CD4-positive, alpha-beta T cell (primary cell): ENCODE results near the gene METTL25B. TPM values are rescaled to one million over a fixed set of nuclear protein-coding genes. Genes with fewer than 3 reads are reported as not detected.

ENCODE experiments used
- ATAC-seq: fragments of 200-7000 bp; cut with Tn5 transposase; one replicate; pipeline ENCODE4 v1.10.0; 2022; ENCODE audit warnings: mild to moderate bottlenecking; ENCODE audit not compliant: poor library complexity
- CTCF ChIA-PET: fragments of 350-600 bp; sonication (Branson Sonifier 250); formaldehyde crosslinking; loops from one replicate; lab custom pipeline; 2021; ENCODE audit warnings: antibody characterized with exemption, inconsistent platforms; lab: Charles Lee
- POLR2A ChIA-PET: fragments of 350-600 bp; sonication (Branson Sonifier 250); formaldehyde crosslinking; loops from one replicate; lab custom pipeline; 2021; ENCODE audit warnings: antibody characterized with exemption, inconsistent platforms; lab: Charles Lee
- DNase-seq, 14 experiments: peaks; one replicate each; pipeline ENCODE4 v3.0.0-alpha.2; 2013 to 2020; ENCODE audit warnings: mixed read lengths in 2 of 14
- H3K27ac ChIP-seq, 2 donors: one replicate each; pipeline versions ENCODE4 v1.5.1 to v1.7.0; 2013; ENCODE audit warnings: low read length in 2 of 2, low read depth in 1 of 2, mild to moderate bottlenecking in 1 of 2
- H3K27me3 ChIP-seq, 2 experiments: 1 replicate in 1 of 2; 2 replicates in 1 of 2; pipeline versions ENCODE4 v1.6.1 to v1.7.0; 2013; ENCODE audit warnings: low read length in 2 of 2, control low read depth in 1 of 2, mild to moderate bottlenecking in 1 of 2, moderate library complexity in 1 of 2; ENCODE audit not compliant: insufficient read depth in 2 of 2, control insufficient read depth in 1 of 2
- H3K36me3 ChIP-seq: one replicate; pipeline ENCODE4 v1.6.1; 2013; ENCODE audit warnings: low read length, control low read depth; ENCODE audit not compliant: insufficient read depth
- H3K4me1 ChIP-seq: one replicate; pipeline ENCODE4 v1.6.1; 2013; ENCODE audit warnings: low read length, control low read depth; ENCODE audit not compliant: insufficient read depth
- H3K4me3 ChIP-seq: one replicate; pipeline ENCODE4 v1.5.1; 2013; ENCODE audit warnings: mild to moderate bottlenecking, low read length, moderate library complexity
- H3K9me3 ChIP-seq, 2 experiments: 1 replicate in 1 of 2; 2 replicates in 1 of 2; pipeline versions ENCODE4 v1.6.1 to v1.7.0; 2013; ENCODE audit warnings: low read length in 2 of 2, mild to moderate bottlenecking in 2 of 2, control low read depth in 1 of 2, moderate library complexity in 1 of 2; ENCODE audit not compliant: control insufficient read depth in 1 of 2, insufficient read depth in 1 of 2
- H3K27ac Mint-ChIP-seq: one replicate; pipeline ENCODE4 v1.8.0; 2020; ENCODE audit warnings: mixed read lengths
- H3K27me3 Mint-ChIP-seq: one replicate; pipeline ENCODE4 v1.8.0; 2021; ENCODE audit warnings: mixed read lengths
- H3K36me3 Mint-ChIP-seq: one replicate; pipeline ENCODE4 v1.8.0; 2021; ENCODE audit warnings: low read depth, mixed read lengths
- H3K4me1 Mint-ChIP-seq: one replicate; pipeline ENCODE4 v1.8.0; 2021; ENCODE audit warnings: low read depth, mixed read lengths
- H3K4me3 Mint-ChIP-seq: one replicate; pipeline ENCODE4 v1.8.0; 2020; ENCODE audit warnings: mild to moderate bottlenecking, mixed read lengths
- H3K9me3 Mint-ChIP-seq: one replicate; pipeline ENCODE4 v1.8.0; 2020; ENCODE audit warnings: mixed read lengths
- intact Hi-C, 2 experiments: fragments of 100-400 bp; cut with DNase I in 1 of 2; cut with micrococcal nuclease in 1 of 2; formaldehyde crosslinking; loops; one replicate each; pipeline versions ENCODE4 v1.15.1 to v1.9.0; 2023 to 2025; cut with DNase I, micrococcal nuclease
- total RNA-seq, 174 experiments: library from RNA in 2 of 174; stranded (reverse) in 2 of 174; gene quantifications; one replicate each; pipeline ENCODE4 v1.2.3 and lab custom pipeline; 2021 to 2026
- TF ChIP-seq, protein P1 (sequence below): fragments of 200-600 bp; IDR thresholded peaks from one replicate; pipeline ENCODE4 v1.8.0; 2022; ENCODE audit warnings: antibody characterized with exemption, mild to moderate bottlenecking

The METTL25B gene
- total RNA-seq, 2 experiments from 2014 or later: 10.6 to 12.0 TPM

DNA sequence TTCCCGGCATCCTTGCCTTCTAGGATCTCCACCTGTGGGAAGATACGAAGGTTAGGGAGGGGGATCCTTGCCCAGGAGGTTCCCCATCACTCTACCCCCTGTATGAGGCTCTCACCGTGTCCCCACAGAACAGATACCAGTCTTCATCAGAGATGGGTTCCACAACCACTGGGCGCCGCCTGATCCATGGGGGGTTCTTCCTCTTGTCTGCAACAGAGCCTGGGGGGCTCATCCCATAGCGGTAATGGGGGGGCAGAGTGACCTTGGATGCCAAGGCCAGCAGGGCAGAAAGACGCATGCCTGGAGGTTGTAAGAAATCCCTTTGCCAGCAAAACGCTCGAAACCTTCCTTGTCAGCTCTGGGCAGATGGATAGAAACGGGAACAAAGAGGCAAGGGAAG, 10.1 kb downstream of the METTL25B start:
- CTCF ChIA-PET: interaction anchor here (0.5 to 6.3 kb wide), 3 partner anchors 11 to 25 kb away, joined by 3 to 62 read pairs (median 3); partner anchors contain the start of genes ISG20L2 and METTL25B
- intact Hi-C loops: no loop called here
- Mint-ChIP-seq H3K36me3 (peaks cover 53% of the 10 kb centered on the region), H3K9me3 (peaks cover 2% of the 10 kb centered on the region), H3K4me3 (no peak overlapping the region), H3K4me1 (peaks cover 30% of the 10 kb centered on the region), H3K27me3 (no peaks in the 10 kb centered on the region), H3K27ac (peak overlapping the region; percentile 62)
- no peak for DNase-seq
- TF ChIP-seq, protein P1, sequence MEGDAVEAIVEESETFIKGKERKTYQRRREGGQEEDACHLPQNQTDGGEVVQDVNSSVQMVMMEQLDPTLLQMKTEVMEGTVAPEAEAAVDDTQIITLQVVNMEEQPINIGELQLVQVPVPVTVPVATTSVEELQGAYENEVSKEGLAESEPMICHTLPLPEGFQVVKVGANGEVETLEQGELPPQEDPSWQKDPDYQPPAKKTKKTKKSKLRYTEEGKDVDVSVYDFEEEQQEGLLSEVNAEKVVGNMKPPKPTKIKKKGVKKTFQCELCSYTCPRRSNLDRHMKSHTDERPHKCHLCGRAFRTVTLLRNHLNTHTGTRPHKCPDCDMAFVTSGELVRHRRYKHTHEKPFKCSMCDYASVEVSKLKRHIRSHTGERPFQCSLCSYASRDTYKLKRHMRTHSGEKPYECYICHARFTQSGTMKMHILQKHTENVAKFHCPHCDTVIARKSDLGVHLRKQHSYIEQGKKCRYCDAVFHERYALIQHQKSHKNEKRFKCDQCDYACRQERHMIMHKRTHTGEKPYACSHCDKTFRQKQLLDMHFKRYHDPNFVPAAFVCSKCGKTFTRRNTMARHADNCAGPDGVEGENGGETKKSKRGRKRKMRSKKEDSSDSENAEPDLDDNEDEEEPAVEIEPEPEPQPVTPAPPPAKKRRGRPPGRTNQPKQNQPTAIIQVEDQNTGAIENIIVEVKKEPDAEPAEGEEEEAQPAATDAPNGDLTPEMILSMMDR: no peak
- POLR2A ChIA-PET: interaction anchor here (0.9 to 1.1 kb wide), 2 partner anchors 12 to 30 kb away, joined by 3 read pairs; no protein-coding TSS in a partner anchor
- Histone ChIP-seq H3K4me1 (peaks cover 20% of the 10 kb centered on the region), H3K27me3 (no peaks in the 10 kb centered on the region), H3K27ac (no peak overlapping the region), H3K9me3 (no peaks in the 10 kb centered on the region), H3K36me3 (peaks cover 44% of the 10 kb centered on the region), H3K4me3 (no peak overlapping the region)
- no peak for ATAC-seq

DNA sequence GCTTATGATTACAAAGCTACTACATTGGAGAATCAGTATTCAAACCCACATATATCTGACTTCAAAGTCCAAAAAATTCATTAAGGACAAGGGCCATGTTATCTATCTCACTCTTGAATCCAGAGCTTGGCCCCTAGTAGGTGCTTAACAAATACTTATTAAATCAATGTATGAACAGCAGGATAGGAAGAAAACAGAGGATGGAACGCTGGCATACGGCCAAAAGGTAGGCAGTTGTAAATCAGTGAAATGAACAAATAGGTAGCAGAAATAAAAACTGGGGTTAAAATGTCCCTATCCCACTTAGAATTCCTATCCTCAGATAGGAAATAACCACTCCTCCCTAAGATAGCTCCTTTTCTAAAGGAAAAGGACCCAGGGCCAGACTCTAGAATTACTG, 10.6 kb downstream of the METTL25B start:
- Histone ChIP-seq H3K4me1 (peaks cover 20% of the 10 kb centered on the region), H3K27ac (no peak overlapping the region), H3K9me3 (no peaks in the 10 kb centered on the region), H3K36me3 (peaks cover 47% of the 10 kb centered on the region), H3K4me3 (no peak overlapping the region), H3K27me3 (no peaks in the 10 kb centered on the region)
- Mint-ChIP-seq H3K4me1 (peaks cover 30% of the 10 kb centered on the region), H3K27me3 (no peaks in the 10 kb centered on the region), H3K27ac (peak overlapping the region; percentile 62), H3K4me3 (peak overlapping the region; percentile 57), H3K36me3 (peaks cover 58% of the 10 kb centered on the region), H3K9me3 (peaks cover 2% of the 10 kb centered on the region)
- DNase-seq (no peak), ATAC-seq (no peak)
- ChIA-PET CTCF (interaction anchor here (0.5 to 6.3 kb wide), 4 partner anchors 11 to 50 kb away, joined by 3 to 62 read pairs (median 8); partner anchors contain the start of genes ISG20L2 and METTL25B), POLR2A (interaction anchor here (0.9 to 1.1 kb wide), 3 partner anchors 11 to 30 kb away, joined by 3 to 4 read pairs (median 3); partner anchors contain the start of genes ISG20L2 and METTL25B)
- intact Hi-C loops: no loop called here
- TF ChIP-seq, protein P1: no peak

DNA sequence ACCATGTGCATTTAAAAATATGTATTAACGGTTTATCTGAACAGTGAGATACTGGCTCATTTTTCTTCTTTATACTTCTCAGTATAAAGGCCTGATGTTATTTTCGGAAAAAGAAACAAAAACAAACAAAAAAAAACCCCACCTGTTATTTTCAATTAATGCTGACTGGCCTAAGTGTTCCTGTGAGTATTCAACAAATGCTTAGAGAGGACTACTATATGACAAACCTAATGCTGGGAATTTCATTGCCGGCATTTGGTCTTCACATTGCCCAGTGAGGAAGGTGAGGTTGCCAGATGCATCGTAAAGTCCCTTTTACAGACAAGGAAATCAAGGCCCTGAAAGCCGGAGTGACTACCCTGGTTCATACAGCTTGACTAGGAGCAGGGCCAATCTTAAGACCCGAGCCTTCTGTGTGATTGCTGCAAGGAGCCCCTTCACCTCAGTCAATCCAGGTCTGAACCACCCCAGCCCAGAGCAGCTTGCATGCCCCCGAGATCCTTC, 12.0 kb downstream of the METTL25B start:
- H3K36me3 ChIP-seq: peaks cover 58% of the 10 kb centered on the region
- H3K36me3 Mint-ChIP-seq: peaks cover 70% of the 10 kb centered on the region

More for the DNA sequence above, 12.0 kb downstream of the METTL25B start:
- Mint-ChIP-seq H3K4me1 (peaks cover 33% of the 10 kb centered on the region), H3K27ac (peak overlapping the region; percentile 89), H3K27me3 (no peaks in the 10 kb centered on the region), H3K9me3 (peaks cover 2% of the 10 kb centered on the region), H3K4me3 (peak overlapping the region; percentile 94)
- peak overlapping the region; percentile 82 to 86 for H3K27ac ChIP-seq
- POLR2A ChIA-PET: interaction anchor here (0.9 to 3.6 kb wide), 7 partner anchors 11 to 235 kb away, joined by 3 to 169 read pairs (median 11); partner anchors contain the start of genes CRABP2, HDGF, ISG20L2 and METTL25B
- H3K4me1 ChIP-seq: peaks cover 24% of the 10 kb centered on the region
- DNase-seq (no peak), ATAC-seq (no peak)
- CTCF ChIA-PET: interaction anchor here (1.0 to 6.3 kb wide), 6 partner anchors 9 to 120 kb away, joined by 4 to 62 read pairs (median 10); partner anchors contain the start of genes ISG20L2, METTL25B, NTRK1 and PRCC
- no peaks in the 10 kb centered on the region for H3K27me3 ChIP-seq
- intact Hi-C loops: loop anchor here (1.0 to 10.0 kb wide), 5 partner anchors 10 to 688 kb away; partner anchors contain the start of genes LAMTOR2 (in 1 of the 2), PMF1 (in 1 of the 2), SMG5 (in 1 of the 2) and TMEM79 (in 1 of the 2)
- peaks cover 0 to 3% of the 10 kb centered on the region in 2 experiments for H3K9me3 ChIP-seq
- TF ChIP-seq, protein P1: no peak
- peak overlapping the region; percentile 74 for H3K4me3 ChIP-seq
